H54 (cell line): ENCODE data around the gene GLYATL1B.
A peak's percentile ranks its signal among the peaks of the same experiment; 100 is the strongest.
"Not testable (repeated sequence)": the region's sequence is repeated elsewhere in the genome, so short reads cannot be mapped to it uniquely, and the experiment has no call there.

Source experiments
- DNase-seq: peaks from one replicate; pipeline ENCODE4 v3.0.0; 2011; ENCODE audit warnings: low spot score, mixed read lengths; ENCODE audit not compliant: insufficient read length
- FAIRE-seq: peaks from 3 replicates; lab custom pipeline; 2011; peaks lifted over from hg19 to GRCh38; lab: Jason Lieb, UNC
- POLR2A ChIP-seq: IDR thresholded peaks from 2 replicates; pipeline ENCODE4 v1.6.1; 2011; ENCODE audit warnings: low read depth, mild to moderate bottlenecking, low read length

The GLYATL1B gene

GRCh38 chr11:59078435-59078834 is 7.7 kb upstream of the GLYATL1B start:
- FAIRE-seq (no peak), DNase-seq (no peak)
- no peak for TF ChIP-seq POLR2A

- no peak for FAIRE-seq
- no peak for TF ChIP-seq POLR2A
- DNase-seq: no peak
Measured at GRCh38 chr11:59079086-59079485, 7.0 kb upstream of the GLYATL1B start.

GRCh38 chr11:59080421-59080820 is 5.7 kb upstream of the GLYATL1B start:
- FAIRE-seq, DNase-seq: not testable (repeated sequence)

- not testable (repeated sequence) for DNase-seq, FAIRE-seq
Measured at GRCh38 chr11:59081430-59082020, 4.6 kb upstream of the GLYATL1B start.

GRCh38 chr11:59088162-59088561 is 2.1 kb downstream of the GLYATL1B start:
- DNase-seq (no peak), FAIRE-seq (no peak)
- TF ChIP-seq POLR2A: no peak

- DNase-seq, FAIRE-seq: not testable (repeated sequence)
Measured at GRCh38 chr11:59093576-59093975, 7.5 kb downstream of the GLYATL1B start.

- DNase-seq, FAIRE-seq: not testable (repeated sequence)
Measured at GRCh38 chr11:59095225-59095624, 9.1 kb downstream of the GLYATL1B start.

- DNase-seq, FAIRE-seq: not testable (repeated sequence)
Measured at GRCh38 chr11:59095972-59096575, 10.0 kb downstream of the GLYATL1B start.

- FAIRE-seq: peak; percentile 30
- TF ChIP-seq POLR2A: no peak
- DNase-seq: no peak
Measured at GRCh38 chr11:59097113-59097708, 11.1 kb downstream of the GLYATL1B start.

GRCh38 chr11:59097938-59098337 is 11.8 kb downstream of the GLYATL1B start:
- not testable (repeated sequence) for FAIRE-seq, DNase-seq

GRCh38 chr11:59102259-59102765 is 16.2 kb downstream of the GLYATL1B start:
- DNase-seq: no peak
- TF ChIP-seq POLR2A: no peak
- FAIRE-seq: no peak

GRCh38 chr11:59106363-59107336 is 20.5 kb downstream of the GLYATL1B start, which contains the start of gene FAM111B:
Gene FAM111B (plus strand): TSS chr11:59107237. CDS start chr11:59109626, 2,389 bp downstream.
- DNase-seq (peak; percentile 86), FAIRE-seq (peak; percentile 61)
- peak; percentile 68 for TF ChIP-seq POLR2A

- not testable (repeated sequence) for FAIRE-seq, DNase-seq
Measured at GRCh38 chr11:59107721-59108120, 21.6 kb downstream of the GLYATL1B start.

- DNase-seq (no peak), FAIRE-seq (no peak)
- TF ChIP-seq POLR2A: no peak
Measured at GRCh38 chr11:59112494-59112893, 26.4 kb downstream of the GLYATL1B start.
